ENCODE results near the gene TTYH1.

Gene TTYH1

DNA sequence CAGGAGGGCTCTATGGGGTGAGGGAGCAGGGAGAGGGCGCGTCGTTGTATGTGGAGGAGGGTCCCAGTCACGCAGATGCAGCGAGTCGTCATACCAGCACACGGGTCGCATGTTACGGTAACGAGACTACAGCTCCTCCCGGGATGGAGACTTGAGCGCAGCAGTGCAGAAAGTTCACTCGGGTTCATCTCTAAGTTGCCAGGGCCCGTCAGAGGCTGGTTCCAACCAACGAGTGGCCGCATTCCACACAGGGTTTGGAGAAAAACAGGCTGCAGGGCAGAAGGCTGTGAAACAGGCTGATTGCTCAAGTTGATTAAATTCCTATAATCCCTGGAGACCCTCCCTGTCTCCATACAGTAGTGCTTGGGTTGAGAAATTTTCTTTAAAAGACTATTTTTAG, 21.9 kb upstream of the TTYH1 start:
- DNase-seq, result no peak

DNA sequence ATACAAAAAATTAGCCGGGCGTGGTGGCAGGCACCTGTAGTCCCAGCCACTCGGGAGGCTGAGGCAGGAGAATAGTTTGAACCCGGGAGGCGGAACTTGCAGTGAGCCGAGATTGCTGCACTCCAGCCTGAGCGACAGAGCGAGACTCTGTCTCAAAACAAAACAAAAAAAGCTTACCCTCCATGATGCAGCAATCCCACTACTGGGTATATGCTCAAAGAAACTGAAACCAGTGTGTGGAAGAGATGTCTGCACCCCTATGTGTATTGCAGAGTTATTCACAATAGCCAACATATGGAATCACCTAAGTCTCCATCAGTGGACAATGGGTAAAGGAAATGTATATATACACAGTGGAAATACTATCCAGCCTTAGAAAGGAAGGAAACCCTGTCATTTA, 19.6 kb upstream of the TTYH1 start:
- no peak for DNase-seq

DNA sequence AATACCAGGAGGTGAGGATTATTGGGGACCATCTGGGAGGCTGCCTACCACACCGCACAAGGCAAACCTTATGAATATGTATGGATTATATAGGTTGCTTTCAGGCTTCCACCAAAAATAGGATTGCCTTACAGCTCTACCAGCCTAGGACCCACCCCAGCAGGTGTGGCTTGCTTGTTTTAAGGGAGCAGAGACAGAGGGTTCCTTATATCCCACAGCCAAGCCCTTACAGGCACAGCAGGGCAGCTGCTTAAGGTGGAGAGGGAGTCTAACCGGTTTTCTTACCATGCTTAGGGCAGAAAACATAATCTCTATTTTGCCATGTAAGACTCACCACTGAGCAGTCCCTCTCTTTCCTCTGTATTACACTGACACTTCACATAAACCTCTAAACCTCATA, 16.1 kb upstream of the TTYH1 start:
- no peak for DNase-seq

DNA sequence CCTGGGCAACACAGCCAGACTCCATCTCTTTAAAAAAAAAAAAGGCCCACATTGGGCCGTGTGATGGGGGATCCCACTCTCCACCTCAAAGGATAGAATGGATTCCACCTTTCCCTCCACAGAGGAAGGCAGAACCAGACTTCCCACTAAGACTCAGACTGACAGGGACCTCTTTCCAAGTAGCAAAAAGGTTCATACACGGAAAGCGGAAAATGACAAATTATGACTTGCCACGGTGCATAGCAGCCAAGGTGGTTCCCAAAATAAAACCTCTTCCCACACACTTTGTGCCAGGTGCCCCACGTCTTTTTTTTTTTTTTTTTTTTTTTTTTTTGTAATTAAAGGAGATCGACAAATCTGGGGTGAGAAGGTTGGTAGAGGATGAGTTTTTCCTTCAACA, 14.4 kb upstream of the TTYH1 start:
- no peak for DNase-seq

DNA sequence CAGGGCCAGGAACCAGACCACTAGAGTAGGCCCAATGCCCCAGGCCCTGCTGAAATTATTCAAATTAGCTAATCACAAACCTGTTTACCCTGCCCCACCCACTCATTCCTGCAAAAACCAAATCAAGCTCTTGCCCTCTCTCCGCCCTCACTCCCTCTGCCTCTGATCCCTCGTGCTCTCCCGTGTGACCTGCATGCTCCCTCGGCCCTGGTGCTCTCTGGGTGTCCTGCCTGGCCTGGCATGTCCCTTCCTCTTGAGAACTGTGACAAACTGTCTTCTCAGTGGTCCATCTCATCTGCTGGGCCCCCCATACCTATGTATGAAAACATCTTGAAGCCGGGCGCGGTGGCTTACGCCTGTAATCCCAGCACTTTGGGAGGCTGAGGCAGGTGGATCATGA, 12.2 kb upstream of the TTYH1 start:
- DNase-seq, result no peak

DNA sequence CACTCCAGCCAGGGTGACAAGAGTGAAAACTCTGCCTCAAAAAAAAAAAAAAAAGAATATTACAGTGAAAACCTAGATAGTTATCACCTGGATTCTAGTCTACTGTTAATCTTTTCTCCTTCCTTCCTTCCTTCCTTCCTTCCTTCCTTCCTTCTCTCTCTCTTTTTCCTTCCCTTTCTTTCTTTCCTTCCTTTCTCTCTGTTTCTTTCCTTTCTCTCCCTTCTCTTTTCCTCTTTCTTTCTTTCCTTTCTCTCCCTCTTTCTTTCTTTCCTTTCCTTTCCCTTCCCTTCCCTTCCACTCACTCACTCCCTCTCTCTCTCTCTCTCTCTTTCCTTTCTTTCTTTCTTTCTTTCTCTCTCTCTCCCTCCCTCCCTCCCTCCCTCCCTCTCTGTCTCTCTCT, 9.6 kb upstream of the TTYH1 start:
- no peak for DNase-seq

DNA sequence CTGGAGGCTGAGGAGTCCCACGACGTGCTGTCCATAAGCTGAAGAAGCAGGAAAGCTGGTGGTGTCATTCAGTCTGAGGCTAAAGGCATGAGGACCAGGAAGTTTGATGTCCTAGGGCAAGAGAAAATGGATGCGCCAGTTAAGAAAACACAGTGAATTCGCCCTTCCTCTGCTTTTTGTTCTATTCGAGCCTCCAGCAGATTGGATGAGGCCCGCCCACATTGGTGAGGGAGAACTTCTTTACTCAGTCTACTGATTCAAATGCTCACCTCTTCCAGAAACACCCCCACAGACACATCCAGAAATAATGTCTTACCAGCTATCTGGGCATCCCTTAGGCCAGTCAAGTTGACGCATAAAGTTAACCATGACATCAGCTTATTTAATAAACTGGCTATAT, 7.5 kb upstream of the TTYH1 start:
- no peak for DNase-seq

DNA sequence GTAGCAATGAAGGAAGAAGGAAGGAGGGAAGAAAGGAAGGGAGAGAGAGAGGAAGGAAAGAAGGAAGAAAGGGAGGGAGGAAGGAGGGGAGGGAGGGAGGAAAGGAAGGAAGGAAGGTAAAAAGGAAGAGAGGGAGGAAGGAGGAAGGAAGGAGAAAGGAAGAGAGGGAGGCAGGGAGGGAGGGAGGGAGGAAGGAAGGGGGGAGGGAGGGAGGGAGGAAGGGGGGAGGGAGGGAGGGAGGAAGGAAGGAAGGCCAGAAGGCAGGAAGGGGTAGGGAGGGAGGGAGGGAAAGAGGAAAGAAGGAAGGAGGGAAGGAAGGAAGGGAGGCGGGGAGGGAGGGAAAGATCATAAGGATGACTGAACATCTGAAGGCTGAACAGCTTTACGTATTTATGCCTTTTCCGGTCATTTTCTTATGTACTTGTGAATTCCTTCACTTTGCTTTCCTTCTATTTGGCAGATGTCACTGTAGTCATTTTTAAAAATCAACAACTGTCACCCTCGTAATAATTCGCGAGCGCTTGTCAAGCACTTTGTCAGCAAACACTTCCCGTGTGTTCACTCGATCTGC, 6.7 kb upstream of the TTYH1 start:
- no peak for DNase-seq

DNA sequence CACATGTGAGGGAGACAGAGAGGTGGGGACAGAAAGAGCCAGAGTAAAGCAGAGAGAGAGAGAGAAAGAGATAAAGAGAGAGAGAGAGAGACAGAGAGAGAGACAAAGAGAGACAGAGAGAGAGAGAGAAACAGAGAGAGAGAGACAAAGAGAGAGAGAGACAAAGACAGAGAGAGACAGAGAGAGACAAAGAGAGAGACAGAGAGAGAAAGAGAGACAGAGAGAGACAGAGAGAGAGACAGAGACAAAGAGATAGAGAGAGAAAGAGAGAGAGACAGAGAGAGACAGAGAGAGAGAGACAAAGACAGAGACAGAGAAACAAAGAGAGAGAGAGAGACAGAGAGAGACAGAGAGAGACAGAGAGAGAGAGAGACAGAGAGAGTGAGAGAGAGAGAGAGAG, 4.2 kb upstream of the TTYH1 start:
- no peak for DNase-seq

DNA sequence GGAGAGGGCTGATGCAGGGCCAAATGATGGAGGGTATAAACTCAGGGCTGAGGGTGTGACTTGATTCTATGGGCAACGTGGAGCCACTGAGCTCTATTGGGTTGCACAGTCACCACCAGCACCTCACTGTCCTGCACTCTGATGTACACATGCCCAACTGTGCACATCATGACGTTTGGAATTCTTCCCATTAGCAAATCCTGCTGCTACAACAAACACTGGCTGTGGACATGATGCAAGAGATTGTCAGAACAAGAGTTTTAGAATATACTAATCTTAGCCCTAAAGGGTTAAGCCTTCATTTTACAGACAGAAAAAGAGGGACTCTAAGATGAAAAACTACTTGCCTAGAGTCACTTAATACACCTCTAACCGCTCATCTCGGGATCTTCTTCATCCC, 2.4 kb upstream of the TTYH1 start:
- no peak for DNase-seq

DNA sequence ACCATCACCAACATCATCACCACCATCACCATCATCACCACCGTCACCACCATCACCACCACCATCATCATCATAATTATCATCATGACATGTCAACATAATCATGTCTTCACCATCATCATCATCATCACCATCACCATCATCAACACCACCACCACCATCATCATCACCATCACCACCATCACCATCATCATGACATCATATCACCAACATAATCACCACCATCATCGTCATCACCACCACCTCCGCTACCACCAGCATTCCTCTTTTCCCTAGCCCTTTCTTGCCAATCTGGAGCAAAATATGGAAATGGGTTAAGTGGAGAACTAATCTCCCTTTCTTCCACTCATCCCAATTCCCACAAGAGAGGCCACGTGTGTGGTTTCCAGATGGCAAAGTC, 1.1 kb upstream of the TTYH1 start:
- DNase-seq, result no peak

DNA sequence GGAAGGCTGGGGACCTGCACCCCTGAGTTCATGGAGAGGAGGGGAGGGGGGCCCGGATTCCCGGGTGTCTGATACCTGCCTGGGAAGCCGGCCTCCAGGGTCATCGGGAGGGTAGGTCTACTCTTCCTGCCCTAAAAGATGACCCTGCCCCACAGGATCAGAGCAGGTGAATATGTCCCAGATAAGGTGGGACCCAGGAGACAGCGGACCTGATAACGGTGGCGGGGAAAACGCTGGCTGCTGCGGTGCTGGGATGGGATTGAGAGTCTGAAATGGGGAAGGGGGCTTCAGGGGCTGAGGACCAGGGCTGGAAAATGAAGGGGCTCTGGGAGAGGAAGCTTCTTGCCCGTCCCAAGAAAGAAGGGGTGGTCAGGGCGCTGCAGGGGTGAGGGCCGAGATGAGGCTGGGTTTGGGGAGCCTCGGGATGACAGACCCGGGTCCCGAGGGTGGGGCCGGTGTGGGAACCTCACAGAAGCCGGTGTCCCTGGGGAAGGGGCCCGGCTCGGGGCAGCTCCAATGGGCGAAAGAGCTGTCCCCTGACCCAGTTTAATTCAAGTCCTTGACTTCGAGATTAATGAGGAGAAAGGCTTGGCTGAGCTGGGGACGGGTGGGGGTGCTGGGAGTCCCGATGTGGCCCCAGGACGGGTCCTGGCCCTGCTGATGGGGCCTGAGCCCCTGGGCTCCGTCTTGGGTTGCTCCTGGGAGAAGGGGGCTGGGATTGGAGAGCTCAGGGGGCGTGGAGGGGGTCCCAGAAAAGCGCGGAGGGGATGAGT, 823 bp downstream of the TTYH1 start:
- no peak for DNase-seq

DNA sequence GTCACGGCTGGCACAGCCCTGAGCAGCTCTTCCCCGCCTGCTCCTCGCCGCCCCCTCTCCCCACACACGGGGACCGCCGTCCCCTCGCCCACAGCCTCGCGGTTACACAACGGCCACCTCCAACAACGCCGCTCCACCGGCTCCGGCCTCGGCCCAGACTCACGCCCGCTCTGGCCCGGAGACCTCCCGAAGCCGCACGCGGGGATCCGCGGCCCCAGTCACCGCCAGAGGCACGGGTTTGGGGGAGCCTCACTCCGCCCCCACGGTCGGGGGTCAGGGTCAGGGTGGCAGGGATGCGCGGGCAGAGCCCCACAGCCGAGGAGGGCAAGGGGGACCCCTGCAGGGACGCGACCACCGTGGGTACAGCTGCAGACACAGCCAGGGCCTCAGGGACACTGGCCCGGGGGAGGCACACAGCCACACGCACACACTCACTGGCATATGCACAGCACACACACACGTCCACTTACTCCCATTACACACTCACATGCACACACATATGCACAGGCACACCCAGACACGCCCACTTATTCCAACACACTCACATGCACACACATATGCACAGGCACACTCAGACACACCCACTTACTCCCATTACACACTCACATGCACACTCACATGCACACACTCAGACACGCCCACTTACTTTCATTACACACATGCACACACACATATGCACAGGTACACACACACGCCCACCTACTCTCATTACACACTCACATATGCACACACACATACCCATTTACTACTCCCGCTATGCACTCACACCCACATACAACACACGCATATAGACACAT, 1.6 kb downstream of the TTYH1 start:
- no peak for DNase-seq

DNA sequence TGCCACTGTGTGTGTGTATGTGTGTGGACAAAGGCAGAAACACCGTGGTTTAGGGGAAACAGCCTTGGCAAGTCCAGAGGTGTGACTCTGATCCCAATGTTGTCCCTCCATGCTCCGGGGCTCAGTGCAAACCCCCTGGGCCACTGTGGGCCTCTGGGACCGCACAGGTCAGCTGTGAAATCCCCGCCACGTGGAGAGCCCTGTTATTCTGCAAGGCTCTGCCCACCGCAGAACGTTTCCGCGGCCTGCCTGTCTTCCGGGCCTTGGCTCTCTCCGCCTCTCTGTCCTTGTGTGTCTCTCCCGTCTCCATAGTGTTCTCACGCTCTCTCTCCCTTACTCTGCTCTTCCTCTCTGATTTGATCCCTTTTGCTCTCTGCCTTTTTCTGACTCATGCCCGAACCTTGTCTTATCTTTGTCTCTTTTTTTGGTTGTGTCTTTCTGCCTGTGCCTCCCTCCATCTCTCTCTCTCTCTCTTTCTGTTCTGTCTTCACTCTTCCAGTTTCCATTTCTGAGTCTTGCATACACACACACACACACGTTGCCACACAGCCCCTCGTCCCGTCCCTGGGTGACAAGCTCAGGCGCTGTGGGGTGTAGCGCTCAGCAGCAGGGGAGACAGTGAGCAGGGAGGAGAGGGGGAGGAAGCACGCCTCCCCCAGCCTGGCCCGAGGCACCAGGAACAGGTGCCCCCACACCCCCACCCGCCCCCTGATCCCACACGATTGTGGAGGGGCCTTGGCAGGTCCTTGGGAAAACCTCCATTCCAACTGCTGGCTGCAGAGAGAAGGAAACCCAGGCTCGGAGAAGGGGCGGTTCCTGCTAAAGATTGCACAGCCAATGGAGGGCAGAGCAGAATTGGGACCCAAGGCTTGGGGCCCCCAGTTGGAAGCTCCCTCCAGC, 3.0 kb downstream of the TTYH1 start:
- DNase-seq, result no peak

DNA sequence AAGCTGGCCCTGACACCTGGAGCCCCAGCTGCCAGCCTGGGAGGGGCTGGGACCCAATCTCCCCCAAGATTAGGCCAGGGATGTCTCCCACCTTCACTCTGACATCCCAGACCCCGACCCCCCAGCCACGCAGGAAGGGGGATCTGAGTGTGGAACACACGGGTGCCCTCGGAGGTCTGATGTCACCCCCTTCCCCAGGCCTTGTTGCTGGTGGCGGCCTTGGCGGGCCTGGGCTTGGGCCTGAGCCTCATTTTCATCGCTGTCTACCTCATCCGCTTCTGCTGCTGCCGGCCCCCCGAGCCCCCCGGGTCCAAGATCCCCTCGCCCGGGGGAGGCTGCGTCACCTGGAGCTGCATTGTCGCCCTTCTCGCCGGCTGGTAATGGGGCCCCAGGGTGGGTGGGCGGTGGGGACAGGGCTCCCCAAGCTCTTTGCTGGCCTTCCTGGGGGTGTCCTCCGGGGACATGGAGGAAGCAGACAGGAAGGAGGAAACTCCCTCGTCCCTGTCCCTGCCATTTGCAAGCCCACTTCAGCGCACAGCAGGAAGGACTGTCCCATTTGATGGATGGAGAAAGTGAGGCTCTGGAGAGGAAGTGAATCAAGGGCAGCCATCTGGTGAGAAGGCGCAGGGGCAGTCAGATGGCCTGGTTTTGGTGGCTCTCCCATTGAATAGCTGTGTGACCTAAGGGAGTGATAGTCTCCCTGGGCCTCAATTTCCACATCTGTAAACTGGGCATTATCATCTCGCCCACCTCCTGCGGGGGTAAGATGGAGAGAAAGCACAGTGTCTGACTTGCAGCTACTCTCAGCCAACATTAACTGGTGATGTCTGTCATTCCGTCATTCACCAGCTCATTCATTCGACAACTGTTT, 3.9 kb downstream of the TTYH1 start:
- DNase-seq, result no peak

DNA sequence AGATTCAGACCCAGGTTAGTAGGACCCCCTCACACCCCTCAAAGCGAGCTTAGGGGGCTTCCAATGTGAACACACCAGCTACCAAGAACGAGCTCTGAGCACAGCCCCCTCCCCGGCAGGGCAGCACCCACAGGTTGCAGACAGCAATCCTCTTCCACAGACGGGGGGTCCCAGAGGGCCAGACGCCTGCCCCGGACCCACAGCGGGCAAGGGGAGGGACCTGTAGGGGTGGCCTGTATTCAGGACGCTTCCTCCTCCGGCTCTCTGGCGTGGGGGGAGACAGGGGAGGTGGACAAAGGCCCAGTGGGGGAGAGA, 4.8 kb downstream of the TTYH1 start:
- no peak for DNase-seq

DNA sequence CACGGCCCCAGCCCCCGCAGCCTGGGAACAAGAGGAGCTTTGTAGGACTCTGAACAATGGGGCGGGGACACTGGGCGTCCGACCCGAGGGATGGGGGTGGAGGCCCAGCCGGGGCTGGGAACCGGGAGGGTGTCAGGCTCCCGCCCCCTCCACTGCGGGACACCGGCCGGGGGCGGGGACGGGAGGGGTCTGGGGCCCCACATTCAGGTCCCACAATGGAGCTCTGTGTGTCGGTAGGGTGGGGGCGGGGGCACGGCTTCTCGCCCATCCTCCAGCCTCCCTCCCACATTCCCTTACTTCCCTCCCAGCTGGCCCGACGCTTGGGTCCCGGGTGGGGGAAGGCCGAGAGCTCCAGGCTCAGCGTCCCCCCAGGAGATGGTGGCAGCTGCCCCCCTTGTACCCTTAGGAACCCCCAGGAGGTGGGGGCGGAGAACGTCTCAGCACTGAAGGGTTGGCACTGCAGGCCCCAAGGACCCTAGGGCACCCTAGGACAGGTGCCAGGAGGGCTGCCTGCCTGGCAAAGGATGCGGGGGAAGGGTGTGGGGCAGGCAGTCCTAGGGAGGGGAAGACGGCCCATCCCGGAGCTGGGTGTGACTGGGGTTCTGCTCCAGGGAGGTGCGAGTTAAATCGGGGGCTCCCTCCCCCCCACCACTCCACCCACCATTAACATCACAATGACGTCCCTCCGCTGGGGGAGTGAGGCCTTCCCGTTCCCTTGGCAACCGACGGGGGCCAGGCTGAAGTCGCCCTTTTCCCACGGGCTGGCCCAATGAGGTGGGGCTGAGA, 5.3 kb downstream of the TTYH1 start:
- DNase-seq, result no peak

DNA sequence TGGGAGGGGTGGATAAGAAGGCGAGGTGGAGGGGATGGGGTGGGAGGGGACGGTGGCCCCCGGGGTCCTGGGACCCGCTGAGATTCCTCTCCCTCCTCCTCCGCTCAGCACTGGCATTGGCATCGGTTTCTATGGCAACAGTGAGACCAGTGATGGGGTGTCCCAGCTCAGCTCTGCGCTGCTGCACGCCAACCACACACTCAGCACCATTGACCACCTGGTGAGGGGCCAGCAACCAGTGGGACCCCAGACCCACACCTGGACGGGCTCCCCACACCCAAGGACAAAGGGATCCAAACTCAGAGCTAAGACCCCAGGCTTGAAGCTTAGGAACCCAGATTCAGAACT, 5.9 kb downstream of the TTYH1 start:
- no peak for DNase-seq

DNA sequence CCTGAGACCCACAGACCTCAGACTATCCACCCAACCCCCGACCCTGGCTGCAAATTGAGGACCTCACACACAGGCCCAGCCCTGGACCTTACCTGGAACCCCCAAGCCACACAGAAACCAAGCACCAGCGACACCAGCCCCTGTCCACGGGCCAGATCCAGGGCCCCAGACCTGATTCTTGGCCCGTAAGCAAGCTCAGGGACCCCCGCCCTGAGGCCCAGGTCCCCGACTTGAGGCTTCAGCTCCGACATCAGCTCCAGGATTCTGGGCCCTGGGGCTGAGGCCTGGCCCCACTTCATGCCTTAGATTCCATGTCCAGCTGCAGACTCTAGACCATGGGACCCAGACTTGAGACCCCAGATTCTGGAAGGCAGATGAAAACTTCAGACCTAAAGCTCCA, 6.3 kb downstream of the TTYH1 start:
- DNase-seq, result no peak

DNA sequence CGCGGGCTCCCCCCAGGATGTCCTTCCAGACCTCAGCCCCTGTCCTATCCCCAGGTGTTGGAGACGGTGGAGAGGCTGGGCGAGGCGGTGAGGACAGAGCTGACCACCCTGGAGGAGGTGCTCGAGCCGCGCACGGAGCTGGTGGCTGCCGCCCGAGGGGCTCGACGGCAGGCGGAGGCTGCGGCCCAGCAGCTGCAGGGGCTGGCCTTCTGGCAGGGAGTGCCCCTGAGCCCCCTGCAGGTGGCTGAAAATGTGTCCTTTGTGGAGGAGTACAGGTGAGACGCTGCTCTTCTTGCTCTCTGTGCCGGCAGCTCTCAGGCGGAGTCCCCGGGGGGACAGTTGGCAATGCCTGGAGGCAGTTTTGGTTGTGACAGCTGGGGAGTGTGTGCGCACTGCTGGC, 6.9 kb downstream of the TTYH1 start:
- DNase-seq, result no peak

DNA sequence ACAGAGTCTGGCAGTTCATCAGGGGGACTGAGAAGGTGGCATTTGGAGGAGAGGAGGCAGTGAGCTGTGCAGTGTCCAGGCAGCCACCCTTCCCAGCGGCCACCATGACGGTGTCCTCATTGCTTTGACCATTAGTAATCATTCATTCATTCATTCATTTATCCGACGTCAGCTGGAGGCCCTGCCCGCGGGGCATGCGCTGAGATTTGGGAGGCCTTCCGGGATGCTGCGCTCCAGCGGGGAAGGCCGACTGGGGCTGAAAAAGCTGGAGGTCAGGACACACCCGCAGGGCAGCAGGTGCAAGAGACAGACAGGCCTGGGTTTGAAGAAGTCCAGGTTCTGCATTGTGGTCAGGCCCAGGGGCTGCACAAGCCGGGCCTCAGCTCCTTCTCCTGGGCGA, 8.9 kb downstream of the TTYH1 start:
- no peak for DNase-seq

All from SIG-M5 (cell line).